Measurements from ENCODE around the gene LIPA. TPM values are rescaled to one million over a fixed set of nuclear protein-coding genes. Genes with fewer than 3 reads are reported as not detected.

Gene LIPA
- total and polyA plus RNA-seq, 2 of the 4 experiments (the other 2 are of a cell fraction), result 23.1 to 31.9 TPM

DNA sequence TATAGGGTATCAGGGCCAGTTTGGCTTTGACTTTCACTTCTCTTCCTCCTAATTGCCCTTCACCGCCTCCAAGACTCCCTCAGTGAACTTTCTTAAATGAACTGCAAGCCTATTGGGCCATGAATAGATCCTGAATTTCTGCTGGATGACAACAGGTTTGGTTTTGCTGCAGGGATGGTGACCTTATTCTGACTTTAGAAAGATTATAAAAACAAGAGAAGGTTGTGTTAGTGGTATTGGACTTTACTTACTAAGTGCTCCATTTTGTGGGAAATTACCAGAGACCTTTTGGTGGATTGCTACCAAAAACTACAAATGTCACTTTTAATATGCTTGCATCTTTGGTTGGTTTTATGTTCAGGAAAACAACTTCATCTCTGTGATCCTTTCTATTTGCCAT is 11.5 kb upstream of the LIPA start:
- H3K23ac ChIP-seq (ENCODE audit: low read depth, low read length), result no peak overlapping the region
- H3K4ac ChIP-seq (ENCODE audit: low read depth, low read length), result no peak overlapping the region; the same call in 1 of the 2 replicates
- no peak overlapping the region for H2BK120ac ChIP-seq (ENCODE audit: low read depth, low read length)
- H2AFZ ChIP-seq (replicated peaks; ENCODE audit: low read length, poor library complexity), result no peak overlapping the region
- no peaks in the 10 kb centered on the region for H3K9me1 ChIP-seq (ENCODE audit: insufficient read depth, low read length)
- ATAC-seq (ENCODE audit: low read depth) (no peak), DNase-seq (no peak)
- H3K9me3 ChIP-seq (ENCODE audit: control insufficient read depth, insufficient read depth, low read length), result no peaks in the 10 kb centered on the region
- no TSS peak for BruUV-seq (replicated peaks)
- no peaks in the 10 kb centered on the region for H3K36me3 ChIP-seq (ENCODE audit: control insufficient read depth, insufficient read depth, low read length)
- no peaks in the 10 kb centered on the region for H3K79me1 ChIP-seq (ENCODE audit: low read depth in 1 of 2, low read length in 2 of 2)
- 0 out of 3 replicates have a peak overlapping the region, but pooled peaks have one; percentile 5 for H2BK15ac ChIP-seq (ENCODE audit: low read depth, low read length)
- no peak overlapping the region for H2BK5ac ChIP-seq (ENCODE audit: low read depth, low read length, poor library complexity, severe bottlenecking)
- no CpG with 5 or more reads among the region's 1 CpG for WGBS, 2 experiments (ENCODE audit: extremely low coverage in 2 of 2, insufficient read length in 1 of 2)
- POLR2A ChIA-PET (ENCODE audit: unreplicated experiment), result no interaction called here
- no peak overlapping the region for H4K91ac ChIP-seq (ENCODE audit: insufficient read depth, low read depth, low read length)
- H3K4me3 ChIP-seq (ENCODE audit: insufficient read depth, low read depth, low read length), result no peak overlapping the region
- no peak overlapping the region for H3K56ac ChIP-seq (ENCODE audit: extremely low read depth, insufficient read depth, low read length)
- H3K4me2 ChIP-seq (ENCODE audit: low read depth, low read length), result no peak overlapping the region
- no peak overlapping the region for H3K27ac ChIP-seq (ENCODE audit: insufficient read depth, low read length)
- TF ChIP-seq BHLHE40 (IDR thresholded peaks at IDR 0.05; ENCODE audit: low read depth, low read length) (no peak), POLR2A (IDR thresholded peaks at IDR 0.05; ENCODE audit: low read depth, low read length) (no peak), MAZ (IDR thresholded peaks at IDR 0.05; ENCODE audit: borderline replicate concordance, low read depth, low read length) (no peak), RFX5 (IDR thresholded peaks at IDR 0.05; ENCODE audit: low read depth, low read length) (no peak), MAFK (IDR thresholded peaks at IDR 0.05; ENCODE audit: low read depth, low read length) (no peak), CHD1 (IDR thresholded peaks at IDR 0.05; ENCODE audit: low read depth, low read length) (no peak), CEBPB (IDR thresholded peaks at IDR 0.05; ENCODE audit: low read depth, low read length) (no peak), SMC3 (IDR thresholded peaks at IDR 0.05; ENCODE audit: low read depth, low read length) (no peak), NFE2L2 (IDR thresholded peaks at IDR 0.05; ENCODE audit: low read depth, low read length) (no peak), RAD21 (IDR thresholded peaks at IDR 0.05; ENCODE audit: low read length) (no peak)
- H3K9ac ChIP-seq (ENCODE audit: low read depth, low read length), result no peak overlapping the region
- H2AK5ac ChIP-seq (ENCODE audit: low read depth, low read length), result no peak overlapping the region
- H2BK20ac ChIP-seq (ENCODE audit: low read depth, low read length), result peak overlapping the region; percentile 30; the same call in 1 of the 2 replicates
- intact Hi-C loops (cut with micrococcal nuclease), result no loop called here
- H3K14ac ChIP-seq (replicated peaks; ENCODE audit: low read depth, low read length), result no peak overlapping the region
- dilution Hi-C loops (cut with HindIII; ENCODE audit: low sequenced_read_pairs, unreplicated experiment), result no loop called here
- H4K20me1 ChIP-seq (ENCODE audit: insufficient read depth, low read length), result no peaks in the 10 kb centered on the region
- no peak overlapping the region for H4K5ac ChIP-seq (ENCODE audit: low read depth, low read length)
- H2AK9ac ChIP-seq (replicated peaks; ENCODE audit: low read depth, low read length, poor library complexity), result no peak overlapping the region
- H4K8ac ChIP-seq (ENCODE audit: low read depth in 2 of 2, low read length in 2 of 2), result peak overlapping the region in 1 of 2 experiments; percentile 16; a peak in 1 of 4 replicates
- H3K18ac ChIP-seq (ENCODE audit: low read depth, low read length), result no peak overlapping the region
- in situ Hi-C loops (cut with MboI; ENCODE audit: low sequenced_read_pairs), result no loop called here
- H3K4me1 ChIP-seq (ENCODE audit: control insufficient read depth, insufficient read depth, low read length), result peaks cover 7% of the 10 kb centered on the region
- CTCF ChIA-PET, result no interaction called here
- no peaks in the 10 kb centered on the region for H3K27me3 ChIP-seq (ENCODE audit: control insufficient read depth, insufficient read depth, low read length)

All from IMR-90 (cell line).